ENCODE measurements around the gene CFAP126. TPM values are rescaled to one million over a fixed set of nuclear protein-coding genes. Genes with fewer than 3 reads are reported as not detected.

The CFAP126 gene
- total RNA-seq, 1 donor from 2014 or later, result not detected

Small RNAs within 50 kb of the gene (small RNA-seq; reads per million reads assigned to genes)
- gene AL592295.2, result not detected
- gene RNU6-481P, result not detected

Other genes with a start within 250 kb of the CFAP126 start
- gene PFDN2, start 249.8 kb downstream of the CFAP126 start, total RNA-seq, result 36.5 TPM
- gene NIT1, start 249.8 kb downstream of the CFAP126 start, total RNA-seq, result 16.2 TPM
- 19.8 TPM for gene DEDD, start 235.2 kb downstream of the CFAP126 start, total RNA-seq
- 133 TPM for gene UFC1, start 213.9 kb downstream of the CFAP126 start, total RNA-seq
- 6.8 TPM for gene USP21, start 208.4 kb downstream of the CFAP126 start, total RNA-seq
- gene PPOX, start 201.4 kb downstream of the CFAP126 start, total RNA-seq, result 13.6 TPM
- gene B4GALT3, start 190.4 kb downstream of the CFAP126 start, total RNA-seq, result 11.0 TPM
- 4.7 TPM for gene ADAMTS4, start 168.8 kb downstream of the CFAP126 start, total RNA-seq
- 147 TPM for gene NDUFS2, start 165.5 kb downstream of the CFAP126 start, total RNA-seq
- gene FCER1G, start 152.6 kb downstream of the CFAP126 start, total RNA-seq, result 16.2 TPM
- 6.8 TPM for gene APOA2, start 144.2 kb downstream of the CFAP126 start, total RNA-seq
- 10.4 TPM for gene TOMM40L, start 141.8 kb downstream of the CFAP126 start, total RNA-seq
- not detected for gene NR1I3, start 129.7 kb downstream of the CFAP126 start, total RNA-seq
- 0.52 TPM for gene PCP4L1, start 109.1 kb downstream of the CFAP126 start, total RNA-seq
- gene MPZ, start 57.9 kb downstream of the CFAP126 start, total RNA-seq, result 63.7 TPM
- gene SDHC, start 53.5 kb downstream of the CFAP126 start, total RNA-seq, result 18.3 TPM
- 12.0 TPM for gene FCGR2A, start 137.6 kb upstream of the CFAP126 start, total RNA-seq
- gene HSPA6, start 156.7 kb upstream of the CFAP126 start, total RNA-seq, result 0.52 TPM
- gene FCGR3A, start 181.9 kb upstream of the CFAP126 start, total RNA-seq, result 1.6 TPM